ENCODE results near the gene DGKE.

DNA sequence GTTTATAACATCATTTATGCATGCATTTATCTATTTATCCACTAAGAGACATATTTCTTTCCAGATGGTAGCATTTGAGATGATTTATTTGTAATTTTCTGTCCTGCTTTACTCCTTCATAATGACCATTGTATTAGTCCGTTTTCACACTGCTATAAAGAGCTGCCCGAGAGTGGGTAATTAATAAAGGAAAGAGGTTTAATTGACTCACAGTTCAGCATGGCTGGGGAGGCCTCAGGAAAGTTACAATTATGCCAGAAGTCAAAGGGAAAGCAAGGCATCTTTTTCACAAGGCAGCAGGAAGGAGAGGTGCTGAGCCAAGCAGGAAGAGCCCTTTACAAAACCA, 51.3 kb downstream of the DGKE start:
- TF ChIP-seq MXI1 (conservative IDR thresholded peaks at IDR 0.05; ENCODE audit: poor library complexity, severe bottlenecking) (no peak), RAD21 (conservative IDR thresholded peaks at IDR 0.05) (no peak), CTCF (IDR thresholded peaks at IDR 0.05; ENCODE audit: poor library complexity, severe bottlenecking) (no peak)

Measured in neural cell (in vitro differentiated cells).